Dendritic cell treated with granulocyte-macrophage colony-stimulating factor and Interleukin-4, amounts not matched to agents 40 ng/mL and 50 ng/mL, for 4 days (primary cell): ENCODE results near the gene DPP6.

ENCODE experiments used
- H3K27ac Mint-ChIP-seq: one replicate; pipeline ENCODE4 v1.8.0; 2022; ENCODE audit warnings: mild to moderate bottlenecking, mixed read lengths
- H3K27me3 Mint-ChIP-seq: one replicate; pipeline ENCODE4 v1.8.0; 2022; ENCODE audit warnings: mild to moderate bottlenecking, mixed read lengths
- H3K36me3 Mint-ChIP-seq: one replicate; pipeline ENCODE4 v1.8.0; 2022; ENCODE audit warnings: low read depth, mixed read lengths
- H3K4me1 Mint-ChIP-seq: one replicate; pipeline ENCODE4 v1.8.0; 2022; ENCODE audit warnings: low read depth, mixed read lengths
- H3K4me3 Mint-ChIP-seq: one replicate; pipeline ENCODE4 v1.8.0; 2022; ENCODE audit warnings: mild to moderate bottlenecking, moderate library complexity, mixed read lengths
- H3K9me3 Mint-ChIP-seq: one replicate; pipeline ENCODE4 v1.8.0; 2022; ENCODE audit warnings: mixed read lengths
- intact Hi-C: fragments of 100-400 bp; cut with micrococcal nuclease; formaldehyde crosslinking; loops from one replicate; pipeline ENCODE4 v1.15.0; 2022

DPP6 gene

GRCh38 chr7:154690411-154690810, 638.2 kb downstream of the DPP6 start:
- H3K27me3 Mint-ChIP-seq, result no peaks in the 10 kb centered on the region
- H3K4me3 Mint-ChIP-seq, result no peak overlapping the region

DNA sequence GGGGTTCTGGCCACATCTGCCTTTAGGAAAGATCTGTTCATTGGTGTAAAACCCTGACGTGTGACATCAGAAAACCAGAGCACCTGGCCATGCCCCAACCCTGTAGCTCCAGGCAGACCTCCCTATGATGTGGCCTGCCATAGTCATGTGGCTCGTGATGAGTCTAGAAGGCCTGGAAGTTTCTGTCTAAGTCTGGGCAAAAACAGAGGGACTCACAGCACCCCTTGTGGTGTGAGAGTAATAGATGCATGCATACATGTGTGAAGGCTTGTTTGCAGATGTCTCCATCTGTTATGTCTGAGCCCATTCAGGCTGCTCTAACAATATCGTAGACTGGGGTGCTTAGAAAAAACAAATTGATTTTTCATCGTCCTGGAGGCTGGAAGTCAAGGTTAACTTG, 641.5 kb downstream of the DPP6 start:
- Mint-ChIP-seq H3K4me1 (no peaks in the 10 kb centered on the region), H3K27ac (no peak overlapping the region), H3K9me3 (peaks cover 31% of the 10 kb centered on the region), H3K4me3 (no peak overlapping the region), H3K27me3 (no peaks in the 10 kb centered on the region), H3K36me3 (no peaks in the 10 kb centered on the region)
- intact Hi-C loops, result no loop called here

More at GRCh38 chr7:154690411-154690810, 638.2 kb downstream of the DPP6 start:
- H3K9me3 Mint-ChIP-seq, result peaks cover 20% of the 10 kb centered on the region
- no peaks in the 10 kb centered on the region for H3K4me1 Mint-ChIP-seq
- H3K36me3 Mint-ChIP-seq, result no peaks in the 10 kb centered on the region
- intact Hi-C loops, result no loop called here
- no peak overlapping the region for H3K27ac Mint-ChIP-seq

DNA sequence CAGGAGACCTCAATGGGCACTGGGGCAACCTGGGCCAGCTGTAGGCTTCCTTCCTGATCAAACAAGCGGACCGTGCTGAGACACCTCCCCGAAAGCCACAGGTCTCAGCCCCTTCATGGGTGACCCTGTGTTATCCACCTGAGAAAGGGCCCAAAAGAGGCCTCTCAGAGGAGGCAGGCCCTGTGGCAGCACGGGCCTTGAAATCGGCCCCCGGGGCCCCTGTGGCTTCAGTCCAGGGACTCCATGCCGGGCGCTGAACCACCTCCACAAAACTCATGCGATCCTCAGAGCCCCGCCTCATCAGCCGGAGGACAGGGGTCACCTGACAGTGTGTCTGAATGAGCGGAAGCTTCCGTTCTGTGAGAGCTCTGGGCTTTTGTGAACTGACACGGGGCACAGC, 643.6 kb downstream of the DPP6 start:
- no peak overlapping the region for H3K4me3 Mint-ChIP-seq
- peaks cover 37% of the 10 kb centered on the region for H3K9me3 Mint-ChIP-seq
- no peaks in the 10 kb centered on the region for H3K27me3 Mint-ChIP-seq
- no peaks in the 10 kb centered on the region for H3K36me3 Mint-ChIP-seq
- no peaks in the 10 kb centered on the region for H3K4me1 Mint-ChIP-seq
- intact Hi-C loops, result no loop called here
- no peak overlapping the region for H3K27ac Mint-ChIP-seq

GRCh38 chr7:154696556-154696955, 644.4 kb downstream of the DPP6 start:
- H3K4me1 Mint-ChIP-seq, result no peaks in the 10 kb centered on the region
- H3K9me3 Mint-ChIP-seq, result peaks cover 44% of the 10 kb centered on the region
- intact Hi-C loops, result no loop called here
- no peak overlapping the region for H3K4me3 Mint-ChIP-seq
- H3K36me3 Mint-ChIP-seq, result no peaks in the 10 kb centered on the region
- no peaks in the 10 kb centered on the region for H3K27me3 Mint-ChIP-seq
- H3K27ac Mint-ChIP-seq, result no peak overlapping the region

- Mint-ChIP-seq H3K27me3 (no peaks in the 10 kb centered on the region), H3K9me3 (peaks cover 60% of the 10 kb centered on the region), H3K27ac (no peak overlapping the region), H3K36me3 (no peaks in the 10 kb centered on the region), H3K4me3 (no peak overlapping the region), H3K4me1 (no peaks in the 10 kb centered on the region)
- intact Hi-C loops, result no loop called here
These were observed 646.6 kb downstream of the DPP6 start for GRCh38 chr7:154698726-154699291.

DNA sequence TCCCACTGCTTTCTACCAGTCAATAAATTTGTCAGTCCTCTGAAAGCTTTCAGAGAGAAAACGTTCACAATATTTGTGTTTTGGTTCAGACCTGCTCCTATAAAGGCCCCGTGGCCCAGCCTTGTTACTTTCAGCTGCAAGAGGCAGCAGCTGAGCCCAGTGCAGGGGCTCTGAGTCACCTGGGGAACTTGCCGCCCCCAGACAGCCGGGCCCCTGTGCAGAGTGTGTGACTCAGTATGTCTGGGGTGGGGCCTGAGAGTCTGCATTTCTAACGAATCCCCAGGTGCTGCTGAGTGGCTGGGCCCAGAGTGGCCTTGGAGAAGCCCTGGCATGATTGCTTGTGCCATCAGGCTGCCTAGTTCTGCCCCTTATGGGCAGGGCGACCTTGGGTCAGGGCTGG, 647.2 kb downstream of the DPP6 start:
- H3K27ac Mint-ChIP-seq, result no peak overlapping the region
- no peaks in the 10 kb centered on the region for H3K4me1 Mint-ChIP-seq
- H3K27me3 Mint-ChIP-seq, result no peaks in the 10 kb centered on the region
- H3K36me3 Mint-ChIP-seq, result no peaks in the 10 kb centered on the region
- intact Hi-C loops, result no loop called here
- peaks cover 62% of the 10 kb centered on the region for H3K9me3 Mint-ChIP-seq
- no peak overlapping the region for H3K4me3 Mint-ChIP-seq

GRCh38 chr7:154709840-154710520, 657.8 kb downstream of the DPP6 start:
- H3K4me1 Mint-ChIP-seq, result no peaks in the 10 kb centered on the region
- H3K27ac Mint-ChIP-seq, result no peak overlapping the region
- no peaks in the 10 kb centered on the region for H3K36me3 Mint-ChIP-seq
- intact Hi-C loops, result no loop called here
- H3K27me3 Mint-ChIP-seq, result no peaks in the 10 kb centered on the region
- H3K4me3 Mint-ChIP-seq, result no peak overlapping the region
- H3K9me3 Mint-ChIP-seq, result peaks cover 61% of the 10 kb centered on the region

DNA sequence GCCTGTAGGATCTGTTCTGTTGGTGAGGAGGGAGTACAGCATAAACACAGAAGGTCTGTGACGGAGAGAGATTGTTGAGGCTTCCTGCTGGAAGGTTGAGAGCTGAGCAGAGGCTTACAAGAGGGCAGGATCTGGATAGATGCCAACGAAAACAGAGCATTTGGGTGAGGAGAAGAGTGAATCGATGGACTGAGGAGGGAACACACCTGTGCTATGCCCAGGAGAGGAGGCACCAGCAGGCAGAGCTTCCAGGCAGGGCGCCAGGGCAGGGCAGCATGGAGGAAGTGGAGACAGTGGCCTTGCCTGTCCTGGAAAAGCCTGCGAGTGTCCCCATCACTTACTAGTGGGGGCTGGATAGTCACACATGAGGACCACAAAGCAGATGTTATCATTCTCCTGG, 667.8 kb downstream of the DPP6 start:
- Mint-ChIP-seq H3K27ac (no peak overlapping the region), H3K36me3 (no peaks in the 10 kb centered on the region), H3K9me3 (peaks cover 71% of the 10 kb centered on the region), H3K27me3 (no peaks in the 10 kb centered on the region), H3K4me1 (no peaks in the 10 kb centered on the region), H3K4me3 (no peak overlapping the region)
- intact Hi-C loops, result no loop called here

- Mint-ChIP-seq H3K36me3 (no peaks in the 10 kb centered on the region), H3K4me3 (no peak overlapping the region)
These were observed 668.9 kb downstream of the DPP6 start for GRCh38 chr7:154721086-154721485.

DNA sequence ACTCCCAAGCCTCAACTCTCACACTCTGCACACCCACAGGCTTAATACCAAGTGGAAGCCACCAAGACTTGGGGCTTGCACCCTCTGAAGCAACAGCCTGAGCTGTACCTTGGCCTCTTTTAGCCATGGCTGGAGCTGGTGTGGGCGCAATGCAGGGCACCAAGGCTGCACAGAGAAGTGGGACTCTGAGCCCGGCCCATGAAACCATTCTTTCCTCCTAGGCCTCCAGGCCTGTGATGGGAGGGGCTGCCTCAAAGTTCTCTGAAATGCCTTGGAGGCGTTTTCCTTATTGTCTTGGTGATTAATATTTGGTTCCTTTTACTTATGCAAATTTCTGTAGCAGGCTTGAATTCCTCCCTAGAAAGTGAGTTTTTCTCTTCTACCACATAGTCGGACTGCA, 674.2 kb downstream of the DPP6 start:
- Mint-ChIP-seq H3K4me1 (no peaks in the 10 kb centered on the region), H3K27ac (no peak overlapping the region), H3K4me3 (no peak overlapping the region), H3K36me3 (no peaks in the 10 kb centered on the region), H3K27me3 (no peaks in the 10 kb centered on the region), H3K9me3 (peaks cover 56% of the 10 kb centered on the region)
- intact Hi-C loops, result no loop called here

More at GRCh38 chr7:154721086-154721485, 668.9 kb downstream of the DPP6 start:
- Mint-ChIP-seq H3K27me3 (no peaks in the 10 kb centered on the region), H3K27ac (no peak overlapping the region), H3K4me1 (no peaks in the 10 kb centered on the region), H3K9me3 (peaks cover 74% of the 10 kb centered on the region)
- intact Hi-C loops, result no loop called here

GRCh38 chr7:154729056-154729455, 676.9 kb downstream of the DPP6 start:
- Mint-ChIP-seq H3K4me1 (no peaks in the 10 kb centered on the region), H3K36me3 (no peaks in the 10 kb centered on the region), H3K27ac (no peak overlapping the region), H3K27me3 (no peaks in the 10 kb centered on the region), H3K9me3 (peaks cover 62% of the 10 kb centered on the region), H3K4me3 (no peak overlapping the region)
- intact Hi-C loops, result no loop called here

DNA sequence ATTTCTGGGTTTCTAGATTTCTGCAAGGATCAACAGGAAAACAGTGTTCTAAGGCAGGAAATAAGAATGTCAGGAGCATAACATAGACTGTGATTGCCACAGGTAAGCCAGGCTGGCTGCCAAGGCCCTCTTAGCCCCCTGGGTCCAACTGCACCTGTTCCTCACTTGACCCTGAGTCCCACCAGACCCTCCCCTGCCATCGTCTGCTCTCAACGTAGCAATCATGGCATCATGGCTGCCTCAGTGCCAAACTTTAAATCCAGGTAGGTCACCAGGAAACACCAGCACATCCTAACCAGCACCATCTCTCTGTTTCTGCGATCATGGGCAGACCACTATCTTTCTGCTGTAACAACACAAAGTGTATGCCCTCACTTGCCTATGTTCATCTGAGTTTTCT, 683.6 kb downstream of the DPP6 start:
- no peak overlapping the region for H3K4me3 Mint-ChIP-seq
- no peak overlapping the region for H3K27ac Mint-ChIP-seq
- no peaks in the 10 kb centered on the region for H3K27me3 Mint-ChIP-seq
- no peaks in the 10 kb centered on the region for H3K36me3 Mint-ChIP-seq
- no peaks in the 10 kb centered on the region for H3K4me1 Mint-ChIP-seq
- peaks cover 20% of the 10 kb centered on the region for H3K9me3 Mint-ChIP-seq
- intact Hi-C loops, result no loop called here

GRCh38 chr7:154736389-154736788, 684.2 kb downstream of the DPP6 start:
- Mint-ChIP-seq H3K27me3 (no peaks in the 10 kb centered on the region), H3K9me3 (peaks cover 20% of the 10 kb centered on the region)
- intact Hi-C loops, result no loop called here

DNA sequence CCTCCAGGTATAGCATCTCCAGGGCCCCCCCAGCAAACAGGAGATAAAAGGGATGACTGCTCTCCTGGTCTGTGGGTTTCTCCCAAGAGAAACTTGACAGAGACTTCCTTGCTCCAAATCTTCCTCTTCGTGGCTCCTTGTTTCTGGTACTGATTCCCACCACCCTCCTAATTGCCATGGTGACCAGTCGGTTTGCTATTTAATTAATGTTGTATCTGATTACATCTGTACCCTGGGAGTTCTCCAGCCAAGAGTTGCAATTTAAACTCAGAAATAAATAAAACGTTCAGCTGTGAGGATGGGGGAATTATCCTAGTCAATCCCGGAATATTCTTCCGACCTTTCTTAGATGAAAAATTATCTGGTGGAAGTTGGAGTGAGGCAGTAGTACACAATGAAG, 686.0 kb downstream of the DPP6 start:
- intact Hi-C loops, result no loop called here
- Mint-ChIP-seq H3K27ac (no peak overlapping the region), H3K4me3 (no peak overlapping the region), H3K9me3 (peaks cover 6% of the 10 kb centered on the region), H3K36me3 (no peaks in the 10 kb centered on the region), H3K27me3 (no peaks in the 10 kb centered on the region), H3K4me1 (no peaks in the 10 kb centered on the region)

More at GRCh38 chr7:154736389-154736788, 684.2 kb downstream of the DPP6 start:
- H3K4me3 Mint-ChIP-seq, result no peak overlapping the region
- no peak overlapping the region for H3K27ac Mint-ChIP-seq
- H3K4me1 Mint-ChIP-seq, result no peaks in the 10 kb centered on the region
- no peaks in the 10 kb centered on the region for H3K36me3 Mint-ChIP-seq

DNA sequence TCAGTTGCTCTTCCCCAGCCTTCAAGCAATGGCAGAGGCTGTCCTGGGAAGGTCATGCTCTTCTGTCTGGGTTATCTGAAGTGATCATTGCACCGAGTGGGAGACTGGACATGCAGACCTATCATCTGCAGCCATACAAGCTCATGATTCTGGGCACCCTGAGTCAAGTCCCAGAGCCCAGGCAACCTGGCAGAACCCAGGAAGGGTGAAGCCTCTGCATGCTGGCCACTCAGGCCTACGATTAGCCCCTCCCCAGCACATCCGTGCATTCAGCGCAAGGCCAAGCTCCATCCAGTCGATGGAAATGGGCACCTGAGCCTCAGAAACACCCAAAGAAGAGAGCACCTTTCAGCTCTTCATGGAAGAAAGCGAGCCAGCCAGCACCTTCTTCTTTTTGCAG, 688.9 kb downstream of the DPP6 start:
- no peak overlapping the region for H3K4me3 Mint-ChIP-seq
- intact Hi-C loops, result no loop called here
- no peaks in the 10 kb centered on the region for H3K9me3 Mint-ChIP-seq
- no peaks in the 10 kb centered on the region for H3K36me3 Mint-ChIP-seq
- no peak overlapping the region for H3K27ac Mint-ChIP-seq
- no peaks in the 10 kb centered on the region for H3K27me3 Mint-ChIP-seq
- H3K4me1 Mint-ChIP-seq, result no peaks in the 10 kb centered on the region
